ENCODE data around the gene KL.

GRCh38 chr13:33040090-33040489, 23.9 kb downstream of the KL start:
- TF ChIP-seq POLR2A (IDR thresholded peaks at IDR 0.05) (no peak), CTCF (IDR thresholded peaks at IDR 0.05) (no peak)

Measured in adrenal gland (tissue), 5 donors.